Stimulated activated CD4-positive, alpha-beta T cell treated with anti-CD3 and anti-CD28 coated beads, Interleukin-12 subunit alpha, Interleukin-12 subunit beta, amount 100 ng/mL, for 24 hours (primary cell): ENCODE data around the gene TRIM37.

Experiments used
- DNase-seq, 2 experiments: peaks; one replicate each; pipeline ENCODE4 v3.0.0-alpha.2; 2020; ENCODE audit warnings: low read depth in 2 of 2

Gene TRIM37

DNA sequence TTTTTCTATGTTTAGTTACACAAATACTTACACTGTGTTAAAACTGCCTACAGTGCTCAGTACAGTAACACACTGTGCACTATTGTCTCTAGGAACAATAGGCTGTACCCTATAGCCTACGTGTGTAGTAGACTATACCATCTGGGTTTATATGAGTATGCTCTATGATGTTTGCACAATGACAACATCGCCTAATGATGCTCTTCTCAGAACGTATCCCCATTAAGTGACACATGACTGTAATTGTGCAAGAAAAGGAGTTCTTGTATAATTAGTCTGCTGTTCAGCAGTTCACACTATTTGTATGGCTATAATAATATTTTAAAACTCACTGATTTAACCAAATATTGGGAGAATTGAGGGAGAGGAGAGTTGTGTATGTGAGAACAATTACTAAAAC lies 173.7 kb downstream of the TRIM37 start:
- no peak for DNase-seq
